HG03442 (cell line): Measurements from ENCODE around the gene SYNE1.

ENCODE experiments used
- ATAC-seq: cut with Tn5 transposase; IDR thresholded peaks from one replicate; pipeline ENCODE4 v1.9.1; 2021; ENCODE audit warnings: mild to moderate bottlenecking, moderate library complexity; ENCODE audit not compliant: unreplicated experiment

Gene SYNE1

DNA sequence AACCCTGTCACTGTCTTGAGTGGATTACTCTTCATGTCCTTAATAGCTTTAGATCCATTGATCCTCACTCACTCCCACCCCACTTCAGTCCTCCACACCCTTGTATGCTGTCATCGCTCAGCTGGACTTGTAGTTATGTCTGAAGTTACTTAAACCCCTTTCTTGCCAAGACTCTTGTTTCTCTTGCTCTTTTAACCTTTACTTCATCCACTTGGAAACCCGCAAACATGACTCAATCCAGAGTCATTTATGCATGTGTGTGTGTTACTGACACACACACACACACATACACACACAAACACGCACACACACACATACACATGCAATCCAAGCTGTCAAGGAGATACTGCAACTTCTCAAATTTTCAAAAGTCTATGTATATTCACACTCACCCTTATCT lies 341.8 kb downstream of the SYNE1 start:
- ATAC-seq: no peak

GRCh38 chr6:152293404-152293803 lies 343.8 kb downstream of the SYNE1 start:
- ATAC-seq: no peak

DNA sequence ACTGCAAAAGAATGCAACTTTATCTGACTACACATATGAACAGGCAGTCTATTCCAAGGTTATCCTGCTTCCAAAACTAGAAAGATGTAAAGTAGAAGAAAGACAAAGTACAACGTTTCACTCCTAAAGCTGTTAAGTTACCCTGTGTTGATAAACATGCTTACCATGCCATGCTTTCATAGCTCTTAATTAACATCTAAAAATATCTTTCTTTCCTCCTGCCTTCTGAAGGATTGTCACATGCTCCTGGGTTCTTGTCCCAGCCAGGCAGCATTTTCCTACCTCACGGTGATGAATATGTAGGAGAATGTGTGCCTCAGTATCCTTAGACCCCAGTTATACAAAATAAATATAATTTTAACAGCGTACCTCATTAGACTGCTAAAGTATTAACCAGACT lies 344.6 kb downstream of the SYNE1 start:
- ATAC-seq: no peak

- no peak for ATAC-seq
These were observed 346.5 kb downstream of the SYNE1 start for GRCh38 chr6:152290693-152291092.

DNA sequence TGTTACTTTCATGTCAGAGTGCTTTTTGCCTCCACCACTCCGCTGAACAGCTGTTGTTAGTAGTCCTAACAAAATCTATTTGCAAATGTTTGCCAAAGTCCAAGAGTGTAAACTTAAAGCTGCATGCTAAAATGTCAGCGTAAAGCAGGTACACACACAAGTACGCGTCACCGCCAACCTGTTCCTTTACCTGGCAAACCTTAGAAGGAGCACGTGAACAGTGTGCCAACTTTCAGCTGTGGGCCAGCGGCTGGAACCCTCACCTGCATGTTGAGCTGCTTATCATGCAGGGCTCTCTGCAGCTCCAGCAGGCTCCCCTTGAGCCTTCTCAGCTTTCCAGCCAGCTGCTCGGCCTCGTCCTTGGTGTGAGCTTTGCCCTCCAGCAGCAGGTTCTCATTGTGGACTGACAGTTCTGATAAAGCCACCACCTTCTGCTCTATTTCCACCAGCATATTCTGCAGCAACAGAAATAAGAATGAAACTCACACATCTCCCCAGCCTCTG lies 359.3 kb downstream of the SYNE1 start:
- no peak for ATAC-seq

DNA sequence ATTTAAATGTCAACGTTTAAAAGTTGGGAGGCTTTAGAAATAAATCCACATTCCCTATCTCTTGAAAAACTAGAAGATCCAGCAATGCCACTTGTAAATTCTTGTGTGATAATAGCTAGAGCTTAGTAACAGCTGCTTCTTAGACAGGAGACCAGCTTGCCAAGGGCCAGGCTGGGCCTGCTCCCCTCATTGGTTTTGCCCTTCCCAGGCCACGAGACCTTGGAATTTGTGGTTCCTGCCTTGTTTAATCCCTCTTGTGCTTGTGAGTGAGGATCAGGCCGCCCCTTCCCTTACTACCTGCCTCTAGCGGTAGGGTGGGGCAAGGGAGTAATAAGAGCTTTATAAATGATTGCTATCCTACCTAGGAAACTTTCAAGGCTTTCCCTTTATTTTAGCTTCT lies 363.5 kb downstream of the SYNE1 start:
- ATAC-seq: no peak

DNA sequence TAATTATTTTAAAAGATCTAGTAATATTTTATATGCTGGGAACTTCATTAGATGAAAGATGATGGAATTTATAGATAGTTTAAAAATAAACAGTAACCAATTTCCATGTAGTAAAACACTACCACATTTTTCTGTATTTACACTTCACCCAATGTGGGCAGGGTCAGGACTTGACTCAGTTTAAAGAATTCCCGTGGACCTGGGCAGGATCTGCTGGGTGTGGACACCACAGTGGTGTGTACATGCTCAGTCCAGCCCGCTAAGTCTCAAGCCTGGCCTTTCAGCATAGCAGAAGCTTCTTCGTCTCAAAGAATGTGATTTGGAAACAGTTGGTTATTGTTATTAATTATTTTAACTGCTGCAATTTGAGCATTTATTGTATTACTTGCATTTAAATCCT lies 364.2 kb downstream of the SYNE1 start:
- no peak for ATAC-seq

GRCh38 chr6:152272486-152272885 lies 364.7 kb downstream of the SYNE1 start:
- ATAC-seq: no peak

DNA sequence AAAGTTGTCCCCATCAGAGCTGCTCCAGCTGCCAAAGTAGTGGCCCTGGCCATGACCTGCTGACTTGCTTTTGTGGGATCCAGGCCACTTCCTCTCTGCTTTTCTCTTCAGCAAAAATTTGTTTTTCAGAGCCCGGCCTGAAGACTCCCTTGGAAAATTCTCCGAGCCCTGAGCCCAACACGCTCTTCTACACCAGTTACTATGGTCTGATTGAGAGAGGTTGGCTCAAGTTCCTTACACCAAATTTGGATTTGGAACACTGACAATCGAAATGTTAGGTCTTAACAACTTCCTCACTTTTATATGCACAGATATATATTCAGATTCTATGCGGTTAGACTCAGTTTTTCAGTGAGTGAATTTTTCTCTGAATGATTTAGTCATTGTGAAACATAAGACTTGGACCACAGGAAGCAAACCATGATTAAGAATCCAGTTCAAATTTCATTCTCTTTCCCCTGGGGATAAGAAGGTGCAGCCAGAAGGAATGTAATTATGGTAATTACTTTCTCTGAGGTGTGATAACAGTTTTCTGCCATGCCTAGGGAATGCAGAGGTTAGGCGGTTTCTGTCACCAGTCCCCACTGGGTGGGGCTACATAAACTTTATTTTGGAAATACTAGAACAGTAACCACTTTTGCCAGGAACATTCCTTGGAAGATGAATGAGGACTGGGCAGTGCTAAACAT lies 365.2 kb downstream of the SYNE1 start:
- ATAC-seq: peak; percentile 66

DNA sequence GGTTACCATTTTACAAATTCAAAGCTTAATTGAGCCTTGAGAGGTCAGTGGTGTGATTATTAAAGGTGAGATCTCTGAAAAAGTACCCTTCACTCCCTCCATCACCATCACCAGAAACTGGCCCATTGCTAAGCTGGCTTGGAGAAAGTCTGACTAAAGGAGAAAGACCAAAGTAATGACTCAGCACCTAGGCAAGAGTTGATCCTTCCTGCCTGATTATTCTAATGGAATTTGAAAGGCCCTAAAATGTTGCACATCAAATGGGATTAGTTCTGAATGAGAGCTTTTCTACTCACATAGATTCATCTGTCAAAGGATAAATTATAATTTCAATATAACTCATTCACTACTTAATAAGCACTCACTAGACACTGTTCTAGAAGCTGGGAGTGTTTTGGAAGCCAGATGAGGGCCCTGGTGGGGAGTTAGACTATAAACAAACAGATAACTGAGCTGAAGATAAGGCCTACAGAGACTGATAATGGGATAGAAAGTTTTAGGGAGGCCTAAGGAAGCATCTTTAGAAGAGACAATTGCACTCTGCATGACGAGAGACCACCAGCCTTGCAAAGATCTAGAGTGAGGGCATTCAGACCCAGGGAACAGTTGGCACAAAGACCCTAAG lies 366.7 kb downstream of the SYNE1 start:
- ATAC-seq: no peak

- no peak for ATAC-seq
These were observed 368.2 kb downstream of the SYNE1 start for GRCh38 chr6:152268846-152269442.

DNA sequence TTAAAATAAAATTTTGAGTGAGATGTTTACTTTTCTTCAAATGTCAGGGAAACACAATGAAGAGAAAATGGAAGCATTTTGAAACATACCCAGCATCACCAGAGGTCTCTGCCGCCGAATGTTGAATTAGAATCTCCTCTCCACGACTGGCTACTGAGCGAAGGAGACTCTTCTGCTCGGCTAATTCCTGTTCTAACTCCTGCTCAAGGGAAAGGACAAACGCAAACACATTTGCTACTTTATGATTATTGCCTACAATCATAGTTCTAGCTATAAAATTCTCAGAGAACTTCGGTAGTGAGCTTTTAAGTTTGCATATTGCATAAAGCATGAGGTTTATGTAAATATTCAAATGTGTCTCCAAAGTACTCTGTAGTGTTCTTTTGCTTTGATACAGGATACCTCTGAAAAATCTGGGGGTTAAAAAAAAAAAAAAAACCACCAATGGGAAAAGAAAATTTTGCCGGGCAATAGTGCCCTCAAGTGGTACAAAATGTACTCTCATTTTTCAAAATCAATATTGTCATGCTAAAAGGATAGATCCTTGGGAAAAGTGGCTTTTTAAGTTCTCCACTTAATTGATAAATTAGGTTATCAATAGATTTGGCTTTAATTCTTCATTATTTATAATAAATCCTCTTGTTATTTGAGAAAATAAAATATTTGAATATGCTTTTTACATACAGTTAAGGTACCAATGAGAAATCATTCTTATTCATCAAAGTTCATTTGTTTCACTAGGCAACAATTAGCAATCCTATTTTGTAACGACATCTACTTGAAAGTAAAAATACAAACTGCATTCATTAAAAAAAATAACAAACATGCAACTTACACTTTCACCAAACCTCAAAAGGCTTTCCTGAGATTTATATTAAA lies 369.0 kb downstream of the SYNE1 start:
- ATAC-seq: no peak

DNA sequence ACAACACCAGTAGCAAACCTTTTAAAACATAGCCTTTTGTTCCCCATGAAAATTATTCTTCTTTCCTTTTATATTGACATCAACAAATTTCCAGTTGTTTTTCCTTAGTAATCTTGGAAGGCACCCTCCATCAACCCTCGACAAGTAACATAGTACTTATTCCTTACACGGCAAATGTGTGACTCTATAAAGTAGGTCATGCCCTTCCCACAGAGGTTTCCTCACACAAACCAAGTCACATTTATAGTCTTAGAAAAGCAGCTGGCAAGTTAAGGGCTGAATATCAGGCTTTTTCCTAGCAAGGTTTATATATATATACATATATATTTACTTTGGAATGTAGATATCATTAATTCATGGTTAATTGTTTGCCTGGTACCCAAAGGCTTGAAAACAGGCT lies 371.5 kb downstream of the SYNE1 start:
- no peak for ATAC-seq

- ATAC-seq: no peak
These were observed 373.6 kb downstream of the SYNE1 start for GRCh38 chr6:152263582-152263981.

DNA sequence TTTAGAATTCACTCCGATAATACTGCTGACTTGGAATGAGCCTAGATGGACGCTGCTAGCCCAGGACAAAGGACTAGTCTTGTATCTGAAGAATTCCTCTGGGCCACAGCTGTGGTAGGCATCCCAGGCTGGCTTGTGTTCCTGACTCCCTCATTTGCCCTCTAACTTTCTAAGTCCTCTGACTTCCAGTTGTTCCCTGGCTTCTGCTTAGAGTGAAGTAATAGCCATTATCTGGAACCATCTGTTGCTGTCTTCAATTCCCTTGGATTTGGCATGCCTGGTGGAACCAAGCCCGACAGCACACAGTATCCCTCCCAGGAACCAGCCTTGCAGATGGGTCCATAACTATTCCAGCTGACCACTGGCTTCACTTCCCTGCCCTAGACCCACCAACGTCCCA lies 376.0 kb downstream of the SYNE1 start:
- ATAC-seq: no peak

DNA sequence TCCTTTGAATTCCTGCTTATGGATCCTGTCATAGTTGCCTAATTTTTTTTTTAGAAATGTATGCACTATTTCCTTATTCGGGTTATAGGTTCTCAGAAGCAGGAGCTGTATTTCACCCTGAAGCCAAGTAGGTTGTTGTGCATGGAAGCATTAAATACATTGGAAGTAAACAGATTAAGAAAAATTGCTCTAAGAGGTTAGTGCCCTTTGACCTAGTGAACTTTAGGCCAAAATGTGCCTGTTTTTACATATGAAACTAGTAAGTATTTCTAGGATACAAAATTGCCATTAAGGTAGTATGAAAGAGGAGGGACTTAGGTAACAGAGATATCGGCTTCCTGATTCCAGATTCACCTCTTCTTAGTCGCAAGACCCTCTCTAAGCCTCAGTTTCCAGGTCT lies 377.9 kb downstream of the SYNE1 start:
- ATAC-seq: no peak

- no peak for ATAC-seq
These were observed 379.6 kb downstream of the SYNE1 start for GRCh38 chr6:152257581-152257980.

DNA sequence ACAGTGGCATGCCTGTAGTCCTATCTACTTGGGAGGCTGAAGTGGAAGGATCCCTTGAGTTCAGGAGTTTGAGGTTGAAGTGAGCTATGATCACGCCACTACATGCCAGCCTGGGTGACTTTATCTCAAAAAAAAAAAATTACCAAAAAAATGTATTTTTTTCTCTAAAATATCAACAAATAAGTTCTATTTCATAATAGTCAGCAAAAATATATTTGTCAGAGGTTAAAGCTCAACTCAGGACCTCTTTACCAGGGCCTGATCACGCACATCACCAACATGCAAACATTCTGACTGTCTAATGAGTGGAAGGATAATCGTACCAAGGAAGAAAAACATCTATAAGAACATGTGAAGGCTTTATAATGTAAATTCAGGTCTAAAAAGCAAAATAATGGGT lies 387.0 kb downstream of the SYNE1 start:
- no peak for ATAC-seq

DNA sequence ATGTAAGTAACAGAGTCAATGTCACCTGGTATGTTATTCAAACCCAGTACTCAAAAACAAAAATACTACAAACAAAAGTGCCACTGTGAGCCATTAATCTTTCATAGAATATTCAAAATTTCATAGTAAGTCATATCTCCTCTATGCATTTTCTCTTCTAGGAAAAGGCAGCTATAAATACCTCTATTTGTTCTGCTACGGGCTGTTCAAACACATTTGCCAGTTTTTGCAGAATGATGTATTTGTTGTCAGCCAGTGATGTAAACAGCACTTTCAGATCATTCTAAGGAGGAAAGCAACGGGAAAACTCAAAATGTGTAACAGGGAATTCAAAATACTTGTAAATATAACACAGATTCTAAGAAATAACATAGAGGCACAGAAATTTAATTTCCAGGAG lies 388.2 kb downstream of the SYNE1 start:
- ATAC-seq: no peak

- no peak for ATAC-seq
These were observed 390.4 kb downstream of the SYNE1 start for GRCh38 chr6:152246554-152247337.
